GM10266 (cell line): ENCODE measurements around the gene PKP4.

ENCODE experiments used
- DNase-seq: peaks from one replicate; pipeline ENCODE4 v3.0.0; 2012; ENCODE audit errors: extremely low spot score
- CTCF ChIP-seq: IDR thresholded peaks from 2 replicates; pipeline ENCODE4 v1.5.1; 2012; ENCODE audit warnings: mild to moderate bottlenecking, low read depth; ENCODE audit not compliant: control insufficient read depth, insufficient read depth; ENCODE audit errors: missing control alignments

The PKP4 gene, protein sequence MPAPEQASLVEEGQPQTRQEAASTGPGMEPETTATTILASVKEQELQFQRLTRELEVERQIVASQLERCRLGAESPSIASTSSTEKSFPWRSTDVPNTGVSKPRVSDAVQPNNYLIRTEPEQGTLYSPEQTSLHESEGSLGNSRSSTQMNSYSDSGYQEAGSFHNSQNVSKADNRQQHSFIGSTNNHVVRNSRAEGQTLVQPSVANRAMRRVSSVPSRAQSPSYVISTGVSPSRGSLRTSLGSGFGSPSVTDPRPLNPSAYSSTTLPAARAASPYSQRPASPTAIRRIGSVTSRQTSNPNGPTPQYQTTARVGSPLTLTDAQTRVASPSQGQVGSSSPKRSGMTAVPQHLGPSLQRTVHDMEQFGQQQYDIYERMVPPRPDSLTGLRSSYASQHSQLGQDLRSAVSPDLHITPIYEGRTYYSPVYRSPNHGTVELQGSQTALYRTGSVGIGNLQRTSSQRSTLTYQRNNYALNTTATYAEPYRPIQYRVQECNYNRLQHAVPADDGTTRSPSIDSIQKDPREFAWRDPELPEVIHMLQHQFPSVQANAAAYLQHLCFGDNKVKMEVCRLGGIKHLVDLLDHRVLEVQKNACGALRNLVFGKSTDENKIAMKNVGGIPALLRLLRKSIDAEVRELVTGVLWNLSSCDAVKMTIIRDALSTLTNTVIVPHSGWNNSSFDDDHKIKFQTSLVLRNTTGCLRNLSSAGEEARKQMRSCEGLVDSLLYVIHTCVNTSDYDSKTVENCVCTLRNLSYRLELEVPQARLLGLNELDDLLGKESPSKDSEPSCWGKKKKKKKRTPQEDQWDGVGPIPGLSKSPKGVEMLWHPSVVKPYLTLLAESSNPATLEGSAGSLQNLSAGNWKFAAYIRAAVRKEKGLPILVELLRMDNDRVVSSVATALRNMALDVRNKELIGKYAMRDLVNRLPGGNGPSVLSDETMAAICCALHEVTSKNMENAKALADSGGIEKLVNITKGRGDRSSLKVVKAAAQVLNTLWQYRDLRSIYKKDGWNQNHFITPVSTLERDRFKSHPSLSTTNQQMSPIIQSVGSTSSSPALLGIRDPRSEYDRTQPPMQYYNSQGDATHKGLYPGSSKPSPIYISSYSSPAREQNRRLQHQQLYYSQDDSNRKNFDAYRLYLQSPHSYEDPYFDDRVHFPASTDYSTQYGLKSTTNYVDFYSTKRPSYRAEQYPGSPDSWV

DNA sequence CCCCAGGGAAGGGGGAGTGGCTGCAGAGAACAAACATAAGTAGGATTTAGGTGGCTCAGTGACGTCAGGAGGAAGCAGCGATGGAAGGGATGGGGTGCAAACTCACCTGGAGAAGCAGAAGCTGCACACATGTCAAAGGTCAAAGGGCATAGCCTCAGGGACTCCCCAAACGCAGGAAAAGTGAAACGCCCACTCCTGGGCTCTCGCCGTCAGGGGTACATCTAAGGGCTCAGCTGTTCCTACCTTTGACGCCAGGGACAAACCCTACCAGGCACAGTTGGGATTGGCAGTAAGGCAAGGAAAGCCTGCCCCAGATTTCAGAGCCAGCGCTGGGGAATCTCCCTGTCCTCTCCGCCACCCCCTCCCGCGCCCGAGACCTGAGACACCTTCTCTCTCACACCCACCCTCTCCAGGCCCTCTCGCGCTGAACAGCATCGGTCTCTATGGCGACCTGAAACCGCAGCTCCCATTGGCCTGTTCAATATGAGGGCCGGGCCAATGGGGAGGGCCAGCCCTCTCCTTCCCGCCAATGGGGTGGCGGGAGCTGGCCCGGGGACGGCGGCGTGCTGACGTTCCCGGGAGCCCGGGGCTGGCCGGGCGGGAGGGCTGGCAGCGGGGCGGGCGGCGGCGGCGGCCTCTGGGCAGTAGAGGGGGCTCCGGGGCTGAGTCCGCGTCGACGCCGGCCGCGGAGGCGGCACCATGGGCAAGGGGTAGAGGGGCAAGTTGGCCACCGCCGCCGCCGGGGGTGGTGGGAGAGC, at the start of gene PKP4, which contains the start of gene CCDC148:
TSS of gene PKP4 (plus strand) at position 644 of the 758 bp plus-strand sequence. CDS start 76,233 bp downstream, outside the sequence.
TSS of gene CCDC148 (minus strand) at position 445 of the 758 bp plus-strand sequence. CDS start at position 131, 314 bp downstream.
- peak; percentile 97 for DNase-seq
- TF ChIP-seq CTCF: peak; percentile 31

- no peak for TF ChIP-seq CTCF
- no peak for DNase-seq
Observed at GRCh38 chr2:158407031-158407430, 49.7 kb upstream of the PKP4 start.

GRCh38 chr2:158410132-158410531, 46.6 kb upstream of the PKP4 start:
- DNase-seq: no peak
- TF ChIP-seq CTCF: no peak

DNA sequence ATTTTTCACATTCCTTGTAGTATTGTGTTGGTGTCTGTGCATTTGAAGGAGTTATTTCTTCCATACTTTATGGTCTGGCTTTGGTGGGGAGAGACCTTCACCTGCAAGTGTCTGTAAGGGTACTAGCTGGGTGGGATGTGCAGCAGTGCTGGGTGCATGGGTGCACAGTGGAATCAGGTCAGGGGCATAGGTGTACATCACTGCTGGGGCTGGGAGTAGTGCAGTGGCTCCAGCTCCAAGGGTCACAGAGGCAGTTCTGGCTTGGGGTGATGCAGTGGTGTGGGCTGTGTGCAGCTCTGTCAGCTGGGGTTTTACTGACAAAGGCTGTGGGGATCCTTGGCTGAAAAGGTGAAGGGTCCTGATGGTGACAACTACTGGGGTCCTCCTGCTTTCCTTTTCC, 45.0 kb upstream of the PKP4 start:
- no peak for DNase-seq
- TF ChIP-seq CTCF: no peak

- TF ChIP-seq CTCF: no peak
- DNase-seq: no peak
Observed at GRCh38 chr2:158412206-158412605, 44.5 kb upstream of the PKP4 start.

GRCh38 chr2:158413581-158413980, 43.2 kb upstream of the PKP4 start:
- TF ChIP-seq CTCF: no peak
- no peak for DNase-seq
